ENCODE data around the gene TNRC18. TPM values are rescaled to one million over a fixed set of nuclear protein-coding genes. Genes with fewer than 3 reads are reported as not detected.
"Not testable (repeated sequence)": the region's sequence is repeated elsewhere in the genome, so short reads cannot be mapped to it uniquely, and the experiment has no call there.

Gene TNRC18
- total RNA-seq, 1 donor from 2014 or later = 118 TPM

- DNase-seq = no peak
- intact Hi-C loops (cut with DNase I) = no loop called here
- H3K36me3 ChIP-seq = no peaks in the 10 kb centered on the region
- no peak for ATAC-seq
- H3K27me3 ChIP-seq = no peaks in the 10 kb centered on the region
- H3K9me3 ChIP-seq = no peaks in the 10 kb centered on the region
- no peak overlapping the region for H3K4me3 ChIP-seq
- no peak for TF ChIP-seq CTCF (IDR thresholded peaks at IDR 0.05)
- no peaks in the 10 kb centered on the region for H3K4me1 ChIP-seq
- H3K27ac ChIP-seq = no peak overlapping the region
Observed at GRCh38 chr7:5294169-5294987, 129.3 kb downstream of the TNRC18 start.

GRCh38 chr7:5291711-5292335, 131.8 kb downstream of the TNRC18 start:
- H3K4me1 ChIP-seq; H3K27ac ChIP-seq; ATAC-seq; H3K9me3 ChIP-seq; H3K36me3 ChIP-seq; intact Hi-C loops (cut with DNase I); H3K4me3 ChIP-seq; DNase-seq; H3K27me3 ChIP-seq: not testable (repeated sequence)

GRCh38 chr7:5291301-5291700, 132.3 kb downstream of the TNRC18 start:
- no peaks in the 10 kb centered on the region for H3K9me3 ChIP-seq
- no peaks in the 10 kb centered on the region for H3K27me3 ChIP-seq
- H3K4me3 ChIP-seq = no peak overlapping the region
- no peak overlapping the region for H3K27ac ChIP-seq
- H3K4me1 ChIP-seq = no peaks in the 10 kb centered on the region
- ATAC-seq (no peak), DNase-seq (no peak)
- intact Hi-C loops (cut with DNase I) = no loop called here
- TF ChIP-seq CTCF (IDR thresholded peaks at IDR 0.05) = no peak
- no peaks in the 10 kb centered on the region for H3K36me3 ChIP-seq

GRCh38 chr7:5289355-5289754, 134.3 kb downstream of the TNRC18 start:
- Histone ChIP-seq H3K4me3 (no peak overlapping the region), H3K36me3 (no peaks in the 10 kb centered on the region), H3K27ac (no peak overlapping the region), H3K4me1 (no peaks in the 10 kb centered on the region), H3K27me3 (peaks cover under 1% of the 10 kb centered on the region), H3K9me3 (no peaks in the 10 kb centered on the region)
- DNase-seq (no peak), ATAC-seq (no peak)
- TF ChIP-seq CTCF (IDR thresholded peaks at IDR 0.05) = no peak
- intact Hi-C loops (cut with DNase I) = no loop called here

- ATAC-seq; DNase-seq; intact Hi-C loops (cut with DNase I): not testable (repeated sequence)
Observed at GRCh38 chr7:5288560-5288959, 135.1 kb downstream of the TNRC18 start.

GRCh38 chr7:5287802-5288201, 135.8 kb downstream of the TNRC18 start:
- no peaks in the 10 kb centered on the region for H3K9me3 ChIP-seq
- no peak for ATAC-seq
- H3K4me3 ChIP-seq = no peak overlapping the region
- H3K36me3 ChIP-seq = no peaks in the 10 kb centered on the region
- DNase-seq = no peak
- H3K4me1 ChIP-seq = peaks cover 6% of the 10 kb centered on the region
- peaks cover 13% of the 10 kb centered on the region for H3K27me3 ChIP-seq
- TF ChIP-seq CTCF (IDR thresholded peaks at IDR 0.05) = no peak
- intact Hi-C loops (cut with DNase I) = no loop called here
- no peak overlapping the region for H3K27ac ChIP-seq

More at GRCh38 chr7:5288560-5288959, 135.1 kb downstream of the TNRC18 start:
- not testable (repeated sequence) for H3K4me1 ChIP-seq, H3K27me3 ChIP-seq, H3K36me3 ChIP-seq, H3K27ac ChIP-seq, H3K9me3 ChIP-seq, H3K4me3 ChIP-seq

- DNase-seq; H3K36me3 ChIP-seq; H3K4me3 ChIP-seq; H3K9me3 ChIP-seq; H3K4me1 ChIP-seq; intact Hi-C loops (cut with DNase I); H3K27ac ChIP-seq; ATAC-seq: not testable (repeated sequence)
- H3K27me3 ChIP-seq = peaks cover 13% of the 10 kb centered on the region
Observed at GRCh38 chr7:5287373-5287772, 136.3 kb downstream of the TNRC18 start.

Data from upper lobe of right lung (tissue), 1 donor.